ENCODE measurements around the gene TRIM16.

DNA sequence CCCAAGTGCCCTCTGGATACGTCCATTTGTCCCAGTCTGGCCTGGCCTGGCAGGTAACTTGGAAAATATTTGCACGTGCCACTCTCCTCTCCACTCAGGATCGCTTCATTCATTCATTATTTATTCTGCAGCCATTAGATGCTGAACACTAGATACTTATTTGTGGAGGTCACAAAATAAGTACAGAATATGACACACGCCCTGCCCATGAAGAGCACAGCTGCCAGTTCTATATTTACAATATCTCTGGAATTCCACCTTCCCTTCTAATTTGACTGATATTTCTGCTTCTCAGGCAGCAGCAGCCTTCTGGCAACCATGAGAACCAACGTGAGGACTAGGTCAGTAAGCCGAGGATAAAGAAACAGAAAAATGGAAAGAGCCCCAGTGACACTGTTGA, 20.9 kb downstream of the TRIM16 start:
- TF ChIP-seq, protein P1, sequence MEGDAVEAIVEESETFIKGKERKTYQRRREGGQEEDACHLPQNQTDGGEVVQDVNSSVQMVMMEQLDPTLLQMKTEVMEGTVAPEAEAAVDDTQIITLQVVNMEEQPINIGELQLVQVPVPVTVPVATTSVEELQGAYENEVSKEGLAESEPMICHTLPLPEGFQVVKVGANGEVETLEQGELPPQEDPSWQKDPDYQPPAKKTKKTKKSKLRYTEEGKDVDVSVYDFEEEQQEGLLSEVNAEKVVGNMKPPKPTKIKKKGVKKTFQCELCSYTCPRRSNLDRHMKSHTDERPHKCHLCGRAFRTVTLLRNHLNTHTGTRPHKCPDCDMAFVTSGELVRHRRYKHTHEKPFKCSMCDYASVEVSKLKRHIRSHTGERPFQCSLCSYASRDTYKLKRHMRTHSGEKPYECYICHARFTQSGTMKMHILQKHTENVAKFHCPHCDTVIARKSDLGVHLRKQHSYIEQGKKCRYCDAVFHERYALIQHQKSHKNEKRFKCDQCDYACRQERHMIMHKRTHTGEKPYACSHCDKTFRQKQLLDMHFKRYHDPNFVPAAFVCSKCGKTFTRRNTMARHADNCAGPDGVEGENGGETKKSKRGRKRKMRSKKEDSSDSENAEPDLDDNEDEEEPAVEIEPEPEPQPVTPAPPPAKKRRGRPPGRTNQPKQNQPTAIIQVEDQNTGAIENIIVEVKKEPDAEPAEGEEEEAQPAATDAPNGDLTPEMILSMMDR (tag by site-specific recombination; IDR thresholded peaks at IDR 0.05) = no peak
- no peak for TF ChIP-seq ZFP41 (tag by site-specific recombination; IDR thresholded peaks at IDR 0.05; ENCODE audit: borderline replicate concordance)
- TF ChIP-seq, protein P2, sequence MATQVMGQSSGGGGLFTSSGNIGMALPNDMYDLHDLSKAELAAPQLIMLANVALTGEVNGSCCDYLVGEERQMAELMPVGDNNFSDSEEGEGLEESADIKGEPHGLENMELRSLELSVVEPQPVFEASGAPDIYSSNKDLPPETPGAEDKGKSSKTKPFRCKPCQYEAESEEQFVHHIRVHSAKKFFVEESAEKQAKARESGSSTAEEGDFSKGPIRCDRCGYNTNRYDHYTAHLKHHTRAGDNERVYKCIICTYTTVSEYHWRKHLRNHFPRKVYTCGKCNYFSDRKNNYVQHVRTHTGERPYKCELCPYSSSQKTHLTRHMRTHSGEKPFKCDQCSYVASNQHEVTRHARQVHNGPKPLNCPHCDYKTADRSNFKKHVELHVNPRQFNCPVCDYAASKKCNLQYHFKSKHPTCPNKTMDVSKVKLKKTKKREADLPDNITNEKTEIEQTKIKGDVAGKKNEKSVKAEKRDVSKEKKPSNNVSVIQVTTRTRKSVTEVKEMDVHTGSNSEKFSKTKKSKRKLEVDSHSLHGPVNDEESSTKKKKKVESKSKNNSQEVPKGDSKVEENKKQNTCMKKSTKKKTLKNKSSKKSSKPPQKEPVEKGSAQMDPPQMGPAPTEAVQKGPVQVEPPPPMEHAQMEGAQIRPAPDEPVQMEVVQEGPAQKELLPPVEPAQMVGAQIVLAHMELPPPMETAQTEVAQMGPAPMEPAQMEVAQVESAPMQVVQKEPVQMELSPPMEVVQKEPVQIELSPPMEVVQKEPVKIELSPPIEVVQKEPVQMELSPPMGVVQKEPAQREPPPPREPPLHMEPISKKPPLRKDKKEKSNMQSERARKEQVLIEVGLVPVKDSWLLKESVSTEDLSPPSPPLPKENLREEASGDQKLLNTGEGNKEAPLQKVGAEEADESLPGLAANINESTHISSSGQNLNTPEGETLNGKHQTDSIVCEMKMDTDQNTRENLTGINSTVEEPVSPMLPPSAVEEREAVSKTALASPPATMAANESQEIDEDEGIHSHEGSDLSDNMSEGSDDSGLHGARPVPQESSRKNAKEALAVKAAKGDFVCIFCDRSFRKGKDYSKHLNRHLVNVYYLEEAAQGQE (tag by site-specific recombination; IDR thresholded peaks at IDR 0.05) = no peak
- TF ChIP-seq, protein P3, sequence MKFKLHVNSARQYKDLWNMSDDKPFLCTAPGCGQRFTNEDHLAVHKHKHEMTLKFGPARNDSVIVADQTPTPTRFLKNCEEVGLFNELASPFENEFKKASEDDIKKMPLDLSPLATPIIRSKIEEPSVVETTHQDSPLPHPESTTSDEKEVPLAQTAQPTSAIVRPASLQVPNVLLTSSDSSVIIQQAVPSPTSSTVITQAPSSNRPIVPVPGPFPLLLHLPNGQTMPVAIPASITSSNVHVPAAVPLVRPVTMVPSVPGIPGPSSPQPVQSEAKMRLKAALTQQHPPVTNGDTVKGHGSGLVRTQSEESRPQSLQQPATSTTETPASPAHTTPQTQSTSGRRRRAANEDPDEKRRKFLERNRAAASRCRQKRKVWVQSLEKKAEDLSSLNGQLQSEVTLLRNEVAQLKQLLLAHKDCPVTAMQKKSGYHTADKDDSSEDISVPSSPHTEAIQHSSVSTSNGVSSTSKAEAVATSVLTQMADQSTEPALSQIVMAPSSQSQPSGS (tag by site-specific recombination; IDR thresholded peaks at IDR 0.05; ENCODE audit: low read depth) = no peak
- TF ChIP-seq, protein P4, sequence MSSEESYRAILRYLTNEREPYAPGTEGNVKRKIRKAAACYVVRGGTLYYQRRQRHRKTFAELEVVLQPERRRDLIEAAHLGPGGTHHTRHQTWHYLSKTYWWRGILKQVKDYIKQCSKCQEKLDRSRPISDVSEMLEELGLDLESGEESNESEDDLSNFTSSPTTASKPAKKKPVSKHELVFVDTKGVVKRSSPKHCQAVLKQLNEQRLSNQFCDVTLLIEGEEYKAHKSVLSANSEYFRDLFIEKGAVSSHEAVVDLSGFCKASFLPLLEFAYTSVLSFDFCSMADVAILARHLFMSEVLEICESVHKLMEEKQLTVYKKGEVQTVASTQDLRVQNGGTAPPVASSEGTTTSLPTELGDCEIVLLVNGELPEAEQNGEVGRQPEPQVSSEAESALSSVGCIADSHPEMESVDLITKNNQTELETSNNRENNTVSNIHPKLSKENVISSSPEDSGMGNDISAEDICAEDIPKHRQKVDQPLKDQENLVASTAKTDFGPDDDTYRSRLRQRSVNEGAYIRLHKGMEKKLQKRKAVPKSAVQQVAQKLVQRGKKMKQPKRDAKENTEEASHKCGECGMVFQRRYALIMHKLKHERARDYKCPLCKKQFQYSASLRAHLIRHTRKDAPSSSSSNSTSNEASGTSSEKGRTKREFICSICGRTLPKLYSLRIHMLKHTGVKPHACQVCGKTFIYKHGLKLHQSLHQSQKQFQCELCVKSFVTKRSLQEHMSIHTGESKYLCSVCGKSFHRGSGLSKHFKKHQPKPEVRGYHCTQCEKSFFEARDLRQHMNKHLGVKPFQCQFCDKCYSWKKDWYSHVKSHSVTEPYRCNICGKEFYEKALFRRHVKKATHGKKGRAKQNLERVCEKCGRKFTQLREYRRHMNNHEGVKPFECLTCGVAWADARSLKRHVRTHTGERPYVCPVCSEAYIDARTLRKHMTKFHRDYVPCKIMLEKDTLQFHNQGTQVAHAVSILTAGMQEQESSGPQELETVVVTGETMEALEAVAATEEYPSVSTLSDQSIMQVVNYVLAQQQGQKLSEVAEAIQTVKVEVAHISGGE (tag by site-specific recombination; conservative IDR thresholded peaks at IDR 0.05; ENCODE audit: low read depth) = no peak
- TF ChIP-seq, protein P5, sequence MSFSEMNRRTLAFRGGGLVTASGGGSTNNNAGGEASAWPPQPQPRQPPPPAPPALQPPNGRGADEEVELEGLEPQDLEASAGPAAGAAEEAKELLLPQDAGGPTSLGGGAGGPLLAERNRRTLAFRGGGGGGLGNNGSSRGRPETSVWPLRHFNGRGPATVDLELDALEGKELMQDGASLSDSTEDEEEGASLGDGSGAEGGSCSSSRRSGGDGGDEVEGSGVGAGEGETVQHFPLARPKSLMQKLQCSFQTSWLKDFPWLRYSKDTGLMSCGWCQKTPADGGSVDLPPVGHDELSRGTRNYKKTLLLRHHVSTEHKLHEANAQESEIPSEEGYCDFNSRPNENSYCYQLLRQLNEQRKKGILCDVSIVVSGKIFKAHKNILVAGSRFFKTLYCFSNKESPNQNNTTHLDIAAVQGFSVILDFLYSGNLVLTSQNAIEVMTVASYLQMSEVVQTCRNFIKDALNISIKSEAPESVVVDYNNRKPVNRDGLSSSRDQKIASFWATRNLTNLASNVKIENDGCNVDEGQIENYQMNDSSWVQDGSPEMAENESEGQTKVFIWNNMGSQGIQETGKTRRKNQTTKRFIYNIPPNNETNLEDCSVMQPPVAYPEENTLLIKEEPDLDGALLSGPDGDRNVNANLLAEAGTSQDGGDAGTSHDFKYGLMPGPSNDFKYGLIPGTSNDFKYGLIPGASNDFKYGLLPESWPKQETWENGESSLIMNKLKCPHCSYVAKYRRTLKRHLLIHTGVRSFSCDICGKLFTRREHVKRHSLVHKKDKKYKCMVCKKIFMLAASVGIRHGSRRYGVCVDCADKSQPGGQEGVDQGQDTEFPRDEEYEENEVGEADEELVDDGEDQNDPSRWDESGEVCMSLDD (tag by site-specific recombination; IDR thresholded peaks at IDR 0.05) = no peak
- TF ChIP-seq ZNF792 (tag by site-specific recombination; IDR thresholded peaks at IDR 0.05) = no peak
- no peak for TF ChIP-seq BCL11A (tag by site-specific recombination; IDR thresholded peaks at IDR 0.05; ENCODE audit: low read depth)
- no peak for TF ChIP-seq ZBTB8A (tag by site-specific recombination; IDR thresholded peaks at IDR 0.05)
- no peak for TF ChIP-seq ZNF274 (IDR thresholded peaks at IDR 0.05; ENCODE audit: low read length)
- TF ChIP-seq ZNF274 (tag by site-specific recombination; IDR thresholded peaks at IDR 0.05; ENCODE audit: borderline replicate concordance) = no peak
